NCI-H526 (cell line): ENCODE data around the gene LMAN2.

Experiments used
- DNase-seq, 2 experiments: peaks; one replicate each; lab custom pipeline; 2025; lab: John Stamatoyannopoulos, UW

The LMAN2 gene

GRCh38 chr5:177327539-177328522, 23.6 kb downstream of the LMAN2 start:
- DNase-seq, result no peak

GRCh38 chr5:177325868-177326381, 25.5 kb downstream of the LMAN2 start:
- no peak for DNase-seq

GRCh38 chr5:177320879-177321278, 30.6 kb downstream of the LMAN2 start:
- no peak for DNase-seq

GRCh38 chr5:177319913-177320588, 31.4 kb downstream of the LMAN2 start:
- DNase-seq, result no peak

- peak; percentile 56 to 87 for DNase-seq
These were observed 33.5 kb downstream of the LMAN2 start for GRCh38 chr5:177317959-177318377.

GRCh38 chr5:177316005-177316404, 35.5 kb downstream of the LMAN2 start:
- no peak for DNase-seq

- DNase-seq, result no peak
These were observed 36.1 kb downstream of the LMAN2 start for GRCh38 chr5:177315411-177315810.

- no peak for DNase-seq
These were observed 36.8 kb downstream of the LMAN2 start for GRCh38 chr5:177314376-177315342.

GRCh38 chr5:177313561-177314259, 37.8 kb downstream of the LMAN2 start:
- no peak for DNase-seq

- peak; percentile 43 to 46 for DNase-seq
These were observed 38.8 kb downstream of the LMAN2 start for GRCh38 chr5:177312649-177313181.

GRCh38 chr5:177311723-177312648, 39.5 kb downstream of the LMAN2 start, which contains the start of gene MXD3:
Gene MXD3, minus strand, starts transcription at chr5:177311898. Its CDS starts 68 bp downstream, at chr5:177311830.
- peak; percentile 85 to 96 for DNase-seq

GRCh38 chr5:177311392-177311722, 40.1 kb downstream of the LMAN2 start:
- no peak for DNase-seq

- DNase-seq, result peak; percentile 13 to 56
These were observed 40.6 kb downstream of the LMAN2 start for GRCh38 chr5:177310757-177311391.

- DNase-seq, result no peak
These were observed 41.1 kb downstream of the LMAN2 start for GRCh38 chr5:177310332-177310731.

GRCh38 chr5:177309351-177310191, 41.9 kb downstream of the LMAN2 start:
- peak in 1 of 2 experiments; percentile 70 for DNase-seq

- no peak for DNase-seq
These were observed 42.7 kb downstream of the LMAN2 start for GRCh38 chr5:177308740-177309139.

- no peak for DNase-seq
These were observed 43.7 kb downstream of the LMAN2 start for GRCh38 chr5:177307544-177308363.
